Cardiac fibroblast (primary cell): Measurements from ENCODE around the gene AGBL2.
A peak's percentile ranks its signal among the peaks of the same experiment; 100 is the strongest.

Experiments used
- DNase-seq, 2 donors: peaks; one replicate each; pipeline versions ENCODE4 v3.0.0 to v3.0.0-alpha.2; 2010; ENCODE audit warnings: low read depth in 2 of 2
- H3K4me3 ChIP-seq, 2 donors: replicated peaks in 1 of 2; 1 replicate in 1 of 2; 2 replicates in 1 of 2; pipeline ENCODE4 v1.5.1; 2011; ENCODE audit warnings: low read depth in 2 of 2, low read length in 2 of 2, mild to moderate bottlenecking in 2 of 2, moderate library complexity in 1 of 2
- CTCF ChIP-seq: IDR thresholded peaks from one replicate; pipeline ENCODE4 v1.5.1; 2011; ENCODE audit warnings: low read depth, mild to moderate bottlenecking, low read length, inconsistent platforms

Gene AGBL2

DNA sequence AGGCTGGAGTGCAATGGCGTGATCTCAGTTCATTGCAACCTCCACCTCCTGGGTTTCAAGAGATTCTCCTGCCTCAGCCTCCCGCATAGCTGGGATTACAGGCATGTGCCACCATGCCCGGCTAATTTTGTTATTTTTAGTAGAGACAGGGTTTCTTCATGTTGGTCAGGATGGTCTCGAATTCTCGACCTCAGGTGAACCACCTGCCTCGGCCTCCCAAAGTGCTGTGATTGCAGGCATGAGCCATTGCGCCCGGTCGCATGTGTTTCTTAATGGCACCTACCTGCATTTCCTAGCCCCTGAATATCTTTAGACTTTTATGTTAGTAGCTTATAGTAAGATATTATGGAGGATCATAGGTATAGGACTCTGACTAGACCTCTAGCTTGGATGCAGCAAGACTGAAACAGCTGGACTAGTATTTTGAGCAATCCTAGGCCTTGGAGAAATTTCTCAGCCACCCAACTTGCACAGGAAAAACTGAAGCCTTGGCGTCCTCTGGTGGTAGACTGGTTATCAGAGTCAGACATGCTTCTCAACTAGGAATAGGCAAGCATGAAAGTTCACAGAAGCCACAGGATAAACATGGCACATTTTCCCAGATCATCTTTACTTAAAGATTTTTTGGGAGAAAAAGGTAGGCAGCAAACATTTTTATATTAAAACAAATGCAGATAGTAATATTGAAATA is 98.3 kb downstream of the AGBL2 start:
- DNase-seq: peak; percentile 88 to 89
- peak; percentile 95 for TF ChIP-seq CTCF
- H3K4me3 ChIP-seq: no peak overlapping the region

- H3K4me3 ChIP-seq: no peak overlapping the region
- no peak for DNase-seq
- no peak for TF ChIP-seq CTCF
Observed at GRCh38 chr11:47615249-47615648, 99.9 kb downstream of the AGBL2 start.

DNA sequence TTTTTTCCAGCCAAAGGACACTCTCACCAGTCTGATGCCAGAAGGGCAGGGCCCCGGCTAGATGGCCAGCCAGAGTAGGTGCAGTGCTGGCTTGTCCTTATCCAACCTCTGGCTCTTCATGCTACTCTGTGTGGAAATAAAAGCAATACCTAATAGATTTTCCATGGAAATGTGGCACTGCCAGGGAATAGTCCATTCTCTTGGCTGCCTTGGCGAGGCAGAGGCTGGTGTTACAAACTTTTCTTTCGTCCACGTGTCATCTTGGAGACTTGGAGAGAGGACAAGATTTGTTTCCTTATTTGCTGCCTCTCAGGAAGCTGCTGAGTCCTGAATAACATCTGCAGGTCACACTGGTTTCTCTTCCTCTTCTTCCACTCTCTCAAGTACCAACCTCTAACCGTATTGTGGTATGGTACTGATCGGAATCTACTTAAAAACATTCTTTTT is 103.8 kb downstream of the AGBL2 start:
- DNase-seq: no peak
- no peak for TF ChIP-seq CTCF
- H3K4me3 ChIP-seq: no peak overlapping the region

DNA sequence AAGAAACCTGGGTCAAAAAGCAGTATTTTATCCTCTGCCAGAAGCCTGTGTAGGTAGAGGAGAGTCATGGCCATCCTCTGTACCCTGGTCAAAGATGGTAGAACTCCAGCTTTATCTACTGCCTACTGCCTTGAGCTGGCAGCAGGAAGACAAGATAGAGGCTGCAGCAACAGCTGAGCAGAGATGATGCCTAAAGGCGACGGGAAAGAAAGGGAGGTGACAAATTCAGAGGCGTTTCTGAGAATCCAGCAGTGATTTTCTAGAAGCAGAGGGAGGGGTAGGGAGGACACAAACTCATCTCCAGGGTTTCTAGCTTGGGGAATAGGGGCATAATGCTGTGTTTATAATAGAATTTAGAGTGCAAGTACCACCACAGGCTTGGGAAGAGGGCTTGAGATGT is 105.5 kb downstream of the AGBL2 start:
- no peak overlapping the region for H3K4me3 ChIP-seq
- TF ChIP-seq CTCF: no peak

More for the DNA sequence above, 105.5 kb downstream of the AGBL2 start:
- DNase-seq: no peak
